ENCODE data around the gene CHST3.
"Not testable (repeated sequence)": the region's sequence is repeated elsewhere in the genome, so short reads cannot be mapped to it uniquely, and the experiment has no call there.

CHST3 gene

GRCh38 chr10:71981015-71981875, 17.1 kb downstream of the CHST3 start:
- peaks cover 46% of the 10 kb centered on the region for H3K4me1 ChIP-seq (ENCODE audit: insufficient read depth, low read length)
- H2AFZ ChIP-seq (ENCODE audit: low read depth, low read length): peak overlapping the region; percentile 29
- peak overlapping the region; percentile 28 for H3K4me3 ChIP-seq (ENCODE audit: low read length)
- no peaks in the 10 kb centered on the region for H3K36me3 ChIP-seq (ENCODE audit: insufficient read depth, low read length)
- no peaks in the 10 kb centered on the region for H3K27me3 ChIP-seq (ENCODE audit: insufficient read depth, low read length)
- H3K9me3 ChIP-seq (ENCODE audit: low read length): no peaks in the 10 kb centered on the region

GRCh38 chr10:71981876-71982230, 17.7 kb downstream of the CHST3 start:
- H3K36me3 ChIP-seq (ENCODE audit: insufficient read depth, low read length): peaks cover under 1% of the 10 kb centered on the region
- H3K4me1 ChIP-seq (ENCODE audit: insufficient read depth, low read length): peaks cover 40% of the 10 kb centered on the region
- H2AFZ ChIP-seq (ENCODE audit: low read depth, low read length): no peak overlapping the region
- H3K27me3 ChIP-seq (ENCODE audit: insufficient read depth, low read length): no peaks in the 10 kb centered on the region
- no peaks in the 10 kb centered on the region for H3K9me3 ChIP-seq (ENCODE audit: low read length)
- no peak overlapping the region for H3K4me3 ChIP-seq (ENCODE audit: low read length)

- H2AFZ ChIP-seq (ENCODE audit: low read depth, low read length): no peak overlapping the region
- no peak overlapping the region for H3K4me3 ChIP-seq (ENCODE audit: low read length)
- H3K4me1 ChIP-seq (ENCODE audit: insufficient read depth, low read length): peaks cover 37% of the 10 kb centered on the region
- peaks cover 2% of the 10 kb centered on the region for H3K36me3 ChIP-seq (ENCODE audit: insufficient read depth, low read length)
- H3K27me3 ChIP-seq (ENCODE audit: insufficient read depth, low read length): no peaks in the 10 kb centered on the region
- H3K9me3 ChIP-seq (ENCODE audit: low read length): no peaks in the 10 kb centered on the region
Observed at GRCh38 chr10:71982269-71983178, 18.3 kb downstream of the CHST3 start.

GRCh38 chr10:71984126-71984808, 20.1 kb downstream of the CHST3 start:
- H3K4me3 ChIP-seq (ENCODE audit: low read length): no peak overlapping the region

GRCh38 chr10:71984809-71985388, 20.7 kb downstream of the CHST3 start:
- H3K36me3 ChIP-seq (ENCODE audit: insufficient read depth, low read length): peaks cover 2% of the 10 kb centered on the region
- H3K4me3 ChIP-seq (ENCODE audit: low read length): no peak overlapping the region
- no peaks in the 10 kb centered on the region for H3K27me3 ChIP-seq (ENCODE audit: insufficient read depth, low read length)
- no peak overlapping the region for H2AFZ ChIP-seq (ENCODE audit: low read depth, low read length)
- peaks cover 2% of the 10 kb centered on the region for H3K9me3 ChIP-seq (ENCODE audit: low read length)
- peaks cover 30% of the 10 kb centered on the region for H3K4me1 ChIP-seq (ENCODE audit: insufficient read depth, low read length)

More at GRCh38 chr10:71984126-71984808, 20.1 kb downstream of the CHST3 start:
- H3K27me3 ChIP-seq (ENCODE audit: insufficient read depth, low read length): no peaks in the 10 kb centered on the region
- H3K4me1 ChIP-seq (ENCODE audit: insufficient read depth, low read length): peaks cover 34% of the 10 kb centered on the region
- peaks cover 2% of the 10 kb centered on the region for H3K36me3 ChIP-seq (ENCODE audit: insufficient read depth, low read length)
- peaks cover 2% of the 10 kb centered on the region for H3K9me3 ChIP-seq (ENCODE audit: low read length)
- H2AFZ ChIP-seq (ENCODE audit: low read depth, low read length): no peak overlapping the region

- Histone ChIP-seq H3K4me3 (ENCODE audit: low read length) (no peak overlapping the region), H3K9me3 (ENCODE audit: low read length) (peaks cover 2% of the 10 kb centered on the region), H3K36me3 (ENCODE audit: insufficient read depth, low read length) (peaks cover 2% of the 10 kb centered on the region), H3K27me3 (ENCODE audit: insufficient read depth, low read length) (no peaks in the 10 kb centered on the region), H3K4me1 (ENCODE audit: insufficient read depth, low read length) (peaks cover 23% of the 10 kb centered on the region), H2AFZ (ENCODE audit: low read depth, low read length) (no peak overlapping the region)
Observed at GRCh38 chr10:71985542-71986250, 21.5 kb downstream of the CHST3 start.

- H3K4me1 ChIP-seq (ENCODE audit: insufficient read depth, low read length): peaks cover 10% of the 10 kb centered on the region
- H2AFZ ChIP-seq (ENCODE audit: low read depth, low read length); H3K27me3 ChIP-seq (ENCODE audit: insufficient read depth, low read length); H3K4me3 ChIP-seq (ENCODE audit: low read length); H3K9me3 ChIP-seq (ENCODE audit: low read length); H3K36me3 ChIP-seq (ENCODE audit: insufficient read depth, low read length): not testable (repeated sequence)
Observed at GRCh38 chr10:71988895-71989294, 24.7 kb downstream of the CHST3 start.

GRCh38 chr10:71989661-71990454, 25.7 kb downstream of the CHST3 start:
- H2AFZ ChIP-seq (ENCODE audit: low read depth, low read length): no peak overlapping the region
- no peaks in the 10 kb centered on the region for H3K27me3 ChIP-seq (ENCODE audit: insufficient read depth, low read length)
- peaks cover 2% of the 10 kb centered on the region for H3K36me3 ChIP-seq (ENCODE audit: insufficient read depth, low read length)
- H3K4me1 ChIP-seq (ENCODE audit: insufficient read depth, low read length): peaks cover 10% of the 10 kb centered on the region
- H3K9me3 ChIP-seq (ENCODE audit: low read length): peaks cover 2% of the 10 kb centered on the region
- H3K4me3 ChIP-seq (ENCODE audit: low read length): no peak overlapping the region

- peaks cover 2% of the 10 kb centered on the region for H3K9me3 ChIP-seq (ENCODE audit: low read length)
- peaks cover 2% of the 10 kb centered on the region for H3K4me1 ChIP-seq (ENCODE audit: insufficient read depth, low read length)
- no peak overlapping the region for H3K4me3 ChIP-seq (ENCODE audit: low read length)
- no peak overlapping the region for H2AFZ ChIP-seq (ENCODE audit: low read depth, low read length)
- no peaks in the 10 kb centered on the region for H3K27me3 ChIP-seq (ENCODE audit: insufficient read depth, low read length)
- peaks cover 2% of the 10 kb centered on the region for H3K36me3 ChIP-seq (ENCODE audit: insufficient read depth, low read length)
Observed at GRCh38 chr10:71990706-71991269, 26.6 kb downstream of the CHST3 start.

GRCh38 chr10:71995449-71995848, 31.3 kb downstream of the CHST3 start:
- Histone ChIP-seq H3K4me1 (ENCODE audit: insufficient read depth, low read length) (peaks cover 21% of the 10 kb centered on the region), H3K36me3 (ENCODE audit: insufficient read depth, low read length) (no peaks in the 10 kb centered on the region), H3K4me3 (ENCODE audit: low read length) (no peak overlapping the region), H3K9me3 (ENCODE audit: low read length) (no peaks in the 10 kb centered on the region), H2AFZ (ENCODE audit: low read depth, low read length) (no peak overlapping the region), H3K27me3 (ENCODE audit: insufficient read depth, low read length) (no peaks in the 10 kb centered on the region)

- no peaks in the 10 kb centered on the region for H3K36me3 ChIP-seq (ENCODE audit: insufficient read depth, low read length)
- H3K4me3 ChIP-seq (ENCODE audit: low read length): no peak overlapping the region
Observed at GRCh38 chr10:71995887-71996575, 31.8 kb downstream of the CHST3 start.

More at GRCh38 chr10:71995887-71996575, 31.8 kb downstream of the CHST3 start:
- H3K9me3 ChIP-seq (ENCODE audit: low read length): no peaks in the 10 kb centered on the region
- no peak overlapping the region for H2AFZ ChIP-seq (ENCODE audit: low read depth, low read length)
- no peaks in the 10 kb centered on the region for H3K27me3 ChIP-seq (ENCODE audit: insufficient read depth, low read length)
- H3K4me1 ChIP-seq (ENCODE audit: insufficient read depth, low read length): peaks cover 22% of the 10 kb centered on the region

All from neuron (in vitro differentiated cells).